Activated T-helper 17 cell treated with anti-CD3 and anti-CD28 coated beads, Interleukin-2, amount 50 U/mL, for 72 hours (primary cell): Measurements from ENCODE around the gene RGS11. TPM values are rescaled to one million over a fixed set of nuclear protein-coding genes. Genes with fewer than 3 reads are reported as not detected.

Experiments used
- ATAC-seq: fragments of 150-1000 bp; cut with Tn5 transposase; replicated peaks from 2 replicates; pipeline ENCODE4 v1.10.0; 2021; ENCODE audit warnings: mild to moderate bottlenecking, moderate library complexity
- H3K27ac Mint-ChIP-seq: one replicate; pipeline ENCODE4 v1.8.0; 2022; ENCODE audit warnings: mixed read lengths
- H3K27me3 Mint-ChIP-seq: one replicate; pipeline ENCODE4 v1.8.0; 2022; ENCODE audit warnings: mixed read lengths
- H3K36me3 Mint-ChIP-seq: one replicate; pipeline ENCODE4 v1.8.0; 2022; ENCODE audit warnings: low read depth, mild to moderate bottlenecking, mixed read lengths
- H3K4me1 Mint-ChIP-seq: one replicate; pipeline ENCODE4 v1.8.0; 2022; ENCODE audit warnings: mixed read lengths
- H3K4me3 Mint-ChIP-seq: one replicate; pipeline ENCODE4 v1.8.0; 2022; ENCODE audit warnings: mild to moderate bottlenecking, mixed read lengths
- H3K9me3 Mint-ChIP-seq: one replicate; pipeline ENCODE4 v1.8.0; 2022; ENCODE audit warnings: mixed read lengths
- total RNA-seq, 2 donors: library from RNA; stranded (reverse); gene quantifications; one replicate each; pipeline ENCODE4 v1.2.3, GENCODE V29; 2022

The RGS11 gene
- total RNA-seq = under 1 TPM in 1 of 2 donors, not detected in 1; 0.11 TPM

DNA sequence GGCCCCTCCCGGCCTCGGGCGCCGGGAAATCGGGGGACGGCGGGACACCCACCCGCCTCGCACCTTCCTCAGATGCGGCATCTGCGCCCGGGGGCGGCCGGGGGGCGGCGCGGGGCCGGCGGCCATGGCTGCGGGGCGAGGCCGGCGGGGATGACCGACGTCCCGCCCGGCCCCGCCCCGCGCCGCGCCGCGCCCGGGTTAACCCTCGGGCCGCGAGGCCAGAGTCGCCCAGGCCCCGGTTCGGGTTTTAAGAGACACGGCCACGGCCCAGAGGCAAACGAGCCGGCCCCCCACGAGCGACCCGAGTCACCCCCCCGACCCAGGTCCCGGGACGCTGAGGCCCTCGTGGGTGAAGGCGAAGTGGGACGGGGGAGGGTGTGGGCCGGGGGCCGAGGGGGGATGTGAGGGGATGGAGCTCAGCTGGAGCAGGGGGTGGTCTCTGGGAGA is at the start of gene RGS11:
Gene RGS11, minus strand, starts transcription at position 159 of the 447 bp plus-strand sequence. Its CDS starts 33 bp downstream, at position 126.
- Mint-ChIP-seq H3K9me3 (no peaks in the 10 kb centered on the region), H3K27me3 (peaks cover 3% of the 10 kb centered on the region), H3K4me1 (no peaks in the 10 kb centered on the region), H3K27ac (no peak within 1 kb of the TSS), H3K36me3 (no peaks in the 10 kb centered on the region), H3K4me3 (peak within 1 kb of the TSS; percentile 50)
- ATAC-seq = no peak

DNA sequence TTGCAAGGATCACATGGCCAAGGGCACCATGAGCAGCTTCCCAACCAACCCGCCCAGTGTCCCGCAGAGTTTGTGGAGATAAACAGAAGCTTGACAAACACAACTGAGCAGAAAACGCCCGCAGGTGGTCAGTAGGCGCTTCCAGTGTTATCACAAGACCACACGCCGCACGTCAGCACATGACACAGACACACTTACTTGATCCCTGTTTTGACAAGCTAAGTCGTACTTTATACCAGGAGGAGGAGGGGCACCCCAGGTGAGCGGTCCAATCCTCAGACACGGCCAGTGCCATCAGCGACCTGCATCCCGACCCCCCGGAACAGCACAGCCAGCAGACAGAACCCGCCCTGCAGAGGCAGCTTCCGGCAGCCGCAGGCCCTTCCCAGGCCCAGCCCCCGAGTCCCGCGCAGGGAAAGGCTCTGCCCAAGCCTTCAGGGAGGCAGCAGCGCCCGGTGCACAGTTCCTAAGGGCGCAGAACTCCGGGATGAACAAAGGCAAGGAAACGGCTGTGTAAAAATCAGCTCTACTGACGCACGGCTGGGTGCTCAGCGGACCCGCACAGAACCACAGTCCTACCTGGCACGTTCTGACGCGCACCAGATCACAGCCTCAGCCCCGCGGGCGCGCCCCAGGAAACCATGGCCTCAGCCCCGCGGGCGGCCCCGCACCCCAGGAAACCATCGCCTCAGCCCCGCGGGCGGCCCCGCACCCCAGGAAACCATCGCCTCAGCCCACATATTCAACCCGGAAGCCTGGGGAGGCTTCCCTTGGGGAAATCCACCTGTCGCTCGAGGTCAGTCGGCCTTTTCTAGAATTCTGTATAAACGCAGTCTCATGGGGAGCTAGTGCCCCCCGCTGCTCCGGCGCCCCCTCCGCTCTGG is 48.9 kb upstream of the RGS11 start:
- Mint-ChIP-seq H3K9me3 (no peaks in the 10 kb centered on the region), H3K4me1 (peaks cover 23% of the 10 kb centered on the region)
- ATAC-seq = peak; percentile 11

DNA sequence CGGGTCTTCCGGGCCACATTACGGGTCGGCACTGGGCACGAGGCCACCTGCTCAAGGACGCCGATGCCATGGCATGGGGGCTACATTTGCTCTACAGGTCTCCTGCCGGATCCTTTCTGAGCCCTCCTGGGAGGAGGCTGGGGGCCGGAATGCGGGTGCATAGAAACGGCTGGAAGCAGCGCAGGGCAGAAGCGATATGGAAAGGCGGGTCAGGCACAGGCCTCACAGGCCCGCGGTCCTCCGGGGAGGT is 48.4 kb upstream of the RGS11 start:
- H3K4me3 Mint-ChIP-seq = peak overlapping the region; percentile 67

More for the DNA sequence above, 48.9 kb upstream of the RGS11 start:
- Mint-ChIP-seq H3K36me3 (peaks cover 6% of the 10 kb centered on the region), H3K27me3 (no peaks in the 10 kb centered on the region), H3K4me3 (peak overlapping the region; percentile 67), H3K27ac (no peak overlapping the region)

DNA sequence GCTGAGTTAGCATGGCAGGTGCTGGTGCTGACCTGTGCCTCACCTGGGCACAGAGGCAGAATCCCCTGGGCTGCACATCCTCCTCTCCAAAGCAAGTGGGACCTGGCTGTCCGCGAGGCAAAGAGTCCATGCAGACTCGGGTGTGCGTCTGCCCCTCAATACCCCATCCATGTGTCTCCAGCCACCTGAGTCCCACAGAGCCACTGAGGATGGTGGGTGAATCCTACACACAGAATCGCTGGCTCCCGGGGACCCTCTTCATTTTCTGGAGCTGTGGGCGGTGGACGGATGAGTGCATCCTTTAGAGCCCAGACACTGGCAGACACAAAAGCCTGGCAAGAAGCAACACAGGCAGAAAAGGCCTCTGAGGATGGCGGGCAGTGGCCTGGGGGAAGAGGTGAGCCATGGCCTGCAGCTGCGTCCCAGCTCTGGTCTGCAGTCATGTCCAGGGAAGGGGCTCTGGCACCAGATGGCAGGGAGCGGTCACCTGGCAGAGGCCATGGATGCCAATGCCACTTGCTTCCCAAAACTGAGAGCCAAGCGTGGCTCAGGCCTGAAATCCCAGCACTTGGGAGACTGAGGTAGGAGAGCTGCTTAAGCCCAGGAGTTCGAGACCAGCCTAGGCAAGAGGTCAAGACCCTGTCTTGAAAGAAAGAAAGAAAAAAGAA is 46.9 kb upstream of the RGS11 start:
- Mint-ChIP-seq H3K4me3 (no peak overlapping the region), H3K27ac (no peak overlapping the region), H3K4me1 (peaks cover 28% of the 10 kb centered on the region), H3K9me3 (no peaks in the 10 kb centered on the region), H3K27me3 (no peaks in the 10 kb centered on the region), H3K36me3 (peaks cover 19% of the 10 kb centered on the region)
- no peak for ATAC-seq

More for the DNA sequence above, 48.4 kb upstream of the RGS11 start:
- Mint-ChIP-seq H3K9me3 (no peaks in the 10 kb centered on the region), H3K27ac (no peak overlapping the region), H3K36me3 (peaks cover 9% of the 10 kb centered on the region), H3K4me1 (peaks cover 25% of the 10 kb centered on the region), H3K27me3 (no peaks in the 10 kb centered on the region)
- no peak for ATAC-seq

DNA sequence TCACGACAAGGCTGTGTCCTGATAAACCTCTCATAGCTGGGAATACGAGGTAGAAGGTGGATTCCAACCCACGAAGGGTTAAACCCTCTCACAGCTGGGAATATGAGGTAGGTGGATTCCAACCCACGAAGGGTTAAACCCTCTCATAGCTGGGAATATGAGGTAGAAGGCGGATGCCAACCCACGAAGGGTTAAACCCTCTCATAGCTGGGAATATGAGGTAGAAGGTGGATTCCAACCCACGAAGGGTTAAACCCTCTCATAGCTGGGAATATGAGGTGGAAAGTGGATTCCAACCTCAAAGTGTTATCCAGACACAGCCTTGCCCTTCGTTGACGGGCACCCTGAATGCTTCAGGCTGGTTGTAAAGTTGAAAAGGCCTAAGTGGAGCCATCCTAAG is 45.8 kb upstream of the RGS11 start:
- peaks cover 23% of the 10 kb centered on the region for H3K4me1 Mint-ChIP-seq
- no peak for ATAC-seq
- no peak overlapping the region for H3K4me3 Mint-ChIP-seq

DNA sequence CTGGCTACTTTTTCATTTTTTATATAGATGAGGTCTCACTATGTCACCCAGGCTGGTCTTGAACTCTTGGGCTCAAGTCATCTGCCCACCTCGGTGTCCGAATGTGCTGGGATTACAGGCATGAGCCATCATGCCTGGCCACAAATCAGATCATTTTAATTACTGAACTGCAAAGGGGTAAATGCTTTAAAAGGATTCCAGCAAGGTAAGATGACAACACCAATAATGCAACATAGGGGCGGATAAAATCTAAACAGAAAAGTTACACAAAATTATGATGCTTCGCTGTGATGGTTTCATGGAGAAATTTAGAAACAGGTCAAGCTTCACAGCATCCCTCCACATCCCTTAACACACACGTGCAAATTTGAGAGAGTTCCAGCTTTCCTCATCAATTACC is 44.5 kb upstream of the RGS11 start:
- H3K27ac Mint-ChIP-seq = no peak overlapping the region
- ATAC-seq = no peak
- H3K27me3 Mint-ChIP-seq = no peaks in the 10 kb centered on the region
- peaks cover 19% of the 10 kb centered on the region for H3K4me1 Mint-ChIP-seq
- H3K36me3 Mint-ChIP-seq = peaks cover 21% of the 10 kb centered on the region
- no peak overlapping the region for H3K4me3 Mint-ChIP-seq
- H3K9me3 Mint-ChIP-seq = no peaks in the 10 kb centered on the region

More for the DNA sequence above, 45.8 kb upstream of the RGS11 start:
- Mint-ChIP-seq H3K27me3 (no peaks in the 10 kb centered on the region), H3K9me3 (no peaks in the 10 kb centered on the region), H3K27ac (no peak overlapping the region), H3K36me3 (peaks cover 19% of the 10 kb centered on the region)

DNA sequence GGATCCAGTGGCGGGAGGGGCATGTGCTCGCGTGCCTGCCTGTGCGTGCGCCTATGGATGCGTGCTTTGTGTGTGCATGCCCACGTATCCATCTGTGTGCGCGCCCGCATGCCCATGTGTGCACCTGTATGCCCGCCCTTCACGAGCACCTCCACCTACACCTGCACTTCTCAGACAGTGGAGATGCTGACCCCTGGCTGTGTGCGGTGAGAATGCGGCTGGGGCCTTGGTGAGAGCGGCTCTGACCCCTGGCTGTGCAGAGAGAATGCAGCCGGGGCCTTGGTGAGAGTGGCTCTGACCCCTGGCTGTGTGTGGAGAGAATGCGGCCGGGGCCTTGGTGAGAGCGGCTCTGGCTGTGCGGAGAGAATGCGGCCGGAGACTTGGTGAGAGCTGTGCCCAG is 42.9 kb upstream of the RGS11 start:
- Mint-ChIP-seq H3K4me1 (peaks cover 18% of the 10 kb centered on the region), H3K27ac (no peak overlapping the region), H3K9me3 (no peaks in the 10 kb centered on the region), H3K36me3 (peaks cover 27% of the 10 kb centered on the region), H3K4me3 (no peak overlapping the region), H3K27me3 (no peaks in the 10 kb centered on the region)
- no peak for ATAC-seq

DNA sequence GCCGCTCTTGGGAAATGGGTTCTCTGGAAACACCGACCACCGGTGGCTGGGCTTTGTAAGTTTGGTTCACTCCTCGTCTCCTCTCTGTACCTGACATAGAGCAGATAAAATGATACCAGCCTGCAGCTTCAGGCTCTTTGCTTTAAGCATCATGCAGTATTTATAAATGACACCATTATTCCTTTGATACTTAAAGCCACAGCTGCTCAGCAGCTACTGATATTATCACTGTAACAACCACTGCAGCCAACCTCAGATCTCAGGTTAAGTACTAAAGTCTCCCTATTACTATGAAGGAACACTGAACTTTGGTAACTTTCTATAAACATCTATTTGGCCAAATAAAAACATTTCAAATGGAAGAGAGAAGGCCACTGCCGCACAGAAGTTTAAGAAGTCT is 41.8 kb upstream of the RGS11 start:
- Mint-ChIP-seq H3K9me3 (no peaks in the 10 kb centered on the region), H3K4me3 (no peak overlapping the region), H3K27ac (no peak overlapping the region), H3K36me3 (peaks cover 35% of the 10 kb centered on the region), H3K4me1 (peaks cover 18% of the 10 kb centered on the region), H3K27me3 (no peaks in the 10 kb centered on the region)
- ATAC-seq = no peak

DNA sequence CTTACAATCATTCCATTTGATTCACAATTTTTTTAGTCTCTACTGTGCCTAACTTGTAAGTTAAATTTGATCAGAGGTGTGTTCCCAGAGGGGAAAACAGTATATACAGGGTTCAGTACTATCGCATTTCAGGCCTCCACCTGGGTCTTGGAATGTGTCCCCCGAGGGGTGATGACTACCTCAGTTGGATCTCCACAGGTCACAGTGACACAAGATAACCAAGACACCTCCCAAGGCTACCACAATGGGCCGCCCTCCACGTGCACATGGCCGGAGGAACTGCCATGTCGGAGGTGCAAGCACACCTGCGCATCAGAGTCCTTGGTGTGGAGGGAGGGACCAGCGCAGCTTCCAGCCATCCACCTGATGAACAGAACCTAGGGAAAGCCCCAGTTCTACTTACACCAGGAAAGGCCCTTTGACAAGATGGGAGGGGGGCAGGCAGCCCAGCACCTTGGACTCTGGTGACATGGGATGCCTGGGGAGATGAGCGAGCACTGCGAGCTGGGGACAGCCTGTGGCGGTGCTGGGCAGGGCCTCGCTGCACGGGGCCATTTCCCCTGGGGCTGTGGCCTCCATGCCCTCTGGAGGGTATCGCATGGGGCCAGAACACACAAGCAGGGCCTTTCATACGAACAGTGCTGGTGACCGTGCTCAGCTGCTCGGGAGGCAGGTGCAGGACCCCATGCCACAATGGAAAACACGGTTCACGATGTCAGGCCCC is 41.2 kb upstream of the RGS11 start:
- Mint-ChIP-seq H3K36me3 (peaks cover 40% of the 10 kb centered on the region), H3K27ac (no peak overlapping the region), H3K27me3 (no peaks in the 10 kb centered on the region), H3K4me1 (peaks cover 18% of the 10 kb centered on the region), H3K9me3 (no peaks in the 10 kb centered on the region), H3K4me3 (no peak overlapping the region)
- no peak for ATAC-seq

DNA sequence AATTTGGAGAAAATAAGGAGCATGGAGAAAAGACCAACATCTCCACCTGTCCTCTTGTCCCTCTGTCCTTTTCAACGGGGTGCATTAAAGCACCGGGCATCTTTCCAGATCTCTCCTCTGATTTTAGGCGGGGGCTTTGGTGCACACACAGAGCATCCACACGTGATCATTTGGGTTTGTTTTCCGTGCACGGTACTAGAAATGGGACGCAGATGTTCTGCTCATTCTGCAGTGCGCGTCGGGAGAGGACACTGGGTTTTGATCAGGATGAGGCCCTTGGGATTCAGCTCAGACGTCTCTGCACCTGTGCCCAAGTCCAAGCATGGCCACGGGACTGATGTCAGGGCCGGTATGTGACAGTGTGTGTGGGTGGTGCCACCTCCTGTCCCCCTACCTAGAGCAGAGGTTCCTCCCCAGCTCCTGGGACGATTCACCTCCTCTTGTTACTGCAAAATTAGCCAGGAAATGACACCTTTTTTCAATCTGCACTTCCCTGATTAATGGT is 39.1 kb upstream of the RGS11 start:
- no peaks in the 10 kb centered on the region for H3K27me3 Mint-ChIP-seq
- peaks cover 13% of the 10 kb centered on the region for H3K4me1 Mint-ChIP-seq
- no peak for ATAC-seq
- H3K4me3 Mint-ChIP-seq = no peak overlapping the region
- no peak overlapping the region for H3K27ac Mint-ChIP-seq
- peaks cover 41% of the 10 kb centered on the region for H3K36me3 Mint-ChIP-seq
- no peaks in the 10 kb centered on the region for H3K9me3 Mint-ChIP-seq

DNA sequence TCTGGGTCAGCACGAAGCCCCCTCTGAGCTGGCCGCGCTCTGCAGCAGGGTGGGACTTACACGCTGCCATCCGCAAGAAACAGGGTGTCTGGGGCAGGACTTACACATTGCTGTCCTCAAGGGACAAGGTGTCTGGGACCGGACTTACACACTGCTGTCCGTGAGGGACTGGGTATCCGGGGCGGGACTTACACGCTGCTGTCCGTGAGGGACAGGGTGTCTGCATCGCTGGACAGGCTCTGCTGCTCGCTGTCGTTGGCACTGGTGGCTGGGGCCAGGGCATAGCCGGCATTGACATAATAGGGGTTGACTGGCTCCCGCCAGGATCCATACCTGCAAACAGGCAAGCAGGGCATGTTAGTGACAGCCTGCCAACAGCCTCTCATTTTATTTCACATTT is 38.6 kb upstream of the RGS11 start:
- ATAC-seq = no peak
- peaks cover 39% of the 10 kb centered on the region for H3K36me3 Mint-ChIP-seq
- no peak overlapping the region for H3K27ac Mint-ChIP-seq
- H3K27me3 Mint-ChIP-seq = no peaks in the 10 kb centered on the region
- peaks cover 9% of the 10 kb centered on the region for H3K4me1 Mint-ChIP-seq
- H3K4me3 Mint-ChIP-seq = no peak overlapping the region
- no peaks in the 10 kb centered on the region for H3K9me3 Mint-ChIP-seq

DNA sequence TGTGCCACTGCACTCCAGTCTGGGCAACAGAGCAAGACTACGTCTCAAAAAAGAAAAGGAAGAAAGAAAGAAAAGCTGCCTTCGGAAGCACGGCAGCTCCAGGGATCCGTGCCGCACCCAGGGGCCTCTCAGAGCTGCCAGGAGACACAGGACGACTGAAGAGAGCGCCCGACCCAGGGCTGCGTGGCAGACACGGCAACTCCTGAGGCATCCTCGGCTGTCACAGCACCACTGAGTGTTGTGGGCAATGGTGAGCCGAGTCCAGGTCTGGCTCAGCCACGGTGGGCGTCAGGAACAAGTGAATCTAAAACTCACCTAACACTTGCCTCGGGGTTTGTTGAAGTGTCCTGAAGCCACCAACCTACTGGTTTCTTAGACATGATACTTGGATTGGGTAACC is 36.0 kb upstream of the RGS11 start:
- Mint-ChIP-seq H3K4me3 (no peak overlapping the region), H3K4me1 (peaks cover 4% of the 10 kb centered on the region), H3K36me3 (peaks cover 47% of the 10 kb centered on the region), H3K27ac (no peak overlapping the region), H3K9me3 (no peaks in the 10 kb centered on the region), H3K27me3 (no peaks in the 10 kb centered on the region)
- no peak for ATAC-seq

DNA sequence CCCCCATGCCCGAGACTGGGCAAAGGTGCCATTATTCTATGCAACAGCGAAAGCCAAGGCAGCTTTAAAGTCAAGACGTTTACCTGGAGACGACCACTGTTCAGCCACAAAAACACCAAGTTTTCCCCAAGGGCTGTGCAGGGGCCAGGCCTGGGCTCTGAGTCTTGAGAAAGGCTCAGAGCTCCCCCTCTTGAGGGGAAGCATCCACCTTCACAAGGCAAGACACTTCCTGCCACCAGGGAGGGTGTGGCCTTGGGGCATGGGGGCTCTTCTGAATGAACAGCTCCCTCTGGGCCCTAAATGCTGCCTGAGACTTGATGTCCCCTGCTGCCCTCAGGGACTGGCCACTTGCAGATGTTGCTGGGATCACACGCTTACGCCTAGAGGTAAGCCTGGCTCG is 33.7 kb upstream of the RGS11 start:
- Mint-ChIP-seq H3K9me3 (no peaks in the 10 kb centered on the region), H3K27me3 (no peaks in the 10 kb centered on the region), H3K36me3 (peaks cover 53% of the 10 kb centered on the region), H3K4me3 (no peak overlapping the region), H3K27ac (no peak overlapping the region), H3K4me1 (no peaks in the 10 kb centered on the region)
- ATAC-seq = no peak

DNA sequence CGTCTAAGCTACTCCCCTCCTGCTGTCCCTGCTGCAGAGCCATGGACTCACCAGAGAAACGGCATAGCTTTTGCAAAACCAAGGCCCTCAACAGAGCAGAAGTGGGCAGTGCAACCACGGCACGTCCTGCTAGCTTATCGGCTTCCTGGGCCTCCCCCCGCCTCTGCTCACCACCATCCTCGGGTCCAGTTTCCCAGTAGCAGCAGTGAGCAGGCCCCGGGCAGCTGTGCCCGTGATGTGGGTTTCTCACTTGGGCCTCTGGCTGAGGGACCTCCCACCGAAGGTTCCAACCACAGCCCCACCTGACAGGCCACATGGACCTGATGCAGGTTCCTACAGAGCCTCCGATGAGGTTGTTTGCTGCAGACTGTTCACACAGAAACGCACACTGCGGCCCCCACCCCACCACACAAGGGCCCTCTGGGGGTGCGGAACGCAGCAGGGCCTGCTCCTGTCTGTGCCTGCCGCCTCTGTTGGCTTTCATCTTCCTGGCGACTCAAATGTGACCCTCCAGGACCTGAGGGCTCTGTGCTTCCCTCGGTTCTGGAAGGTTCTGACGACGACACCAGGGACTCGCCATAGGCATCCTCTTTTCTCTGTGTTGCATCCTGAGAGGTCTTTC is 32.1 kb upstream of the RGS11 start:
- Mint-ChIP-seq H3K36me3 (peaks cover 64% of the 10 kb centered on the region), H3K27ac (no peak overlapping the region), H3K4me1 (no peaks in the 10 kb centered on the region), H3K4me3 (no peak overlapping the region), H3K27me3 (no peaks in the 10 kb centered on the region), H3K9me3 (no peaks in the 10 kb centered on the region)
- no peak for ATAC-seq
